Peyer's patch (tissue), 4 donors: Measurements from ENCODE around the gene PRSS21. TPM values are rescaled to one million over a fixed set of nuclear protein-coding genes. Genes with fewer than 3 reads are reported as not detected.
A peak's percentile ranks its signal among the peaks of the same experiment; 100 is the strongest.

Source experiments
- DNase-seq, 3 donors: peaks; one replicate each; pipeline ENCODE4 v3.0.0-alpha.2; 2017 to 2019
- H3K27ac ChIP-seq, 4 donors: fragments of 200-600 bp; sonication (generic); one replicate each; pipeline ENCODE4 v1.5.1; 2016 to 2019
- H3K27me3 ChIP-seq, 2 donors: fragments of 200-600 bp; sonication (generic); one replicate each; pipeline ENCODE4 v1.5.1; 2019
- H3K36me3 ChIP-seq, 3 donors: fragments of 200-600 bp; sonication (generic); one replicate each; pipeline ENCODE4 v1.5.1; 2016 to 2019
- H3K4me1 ChIP-seq, 4 donors: fragments of 200-600 bp; sonication (generic); one replicate each; pipeline ENCODE4 v1.5.1; 2016 to 2019
- H3K4me3 ChIP-seq, 4 donors: fragments of 200-600 bp; sonication (generic); 1 replicate in 3 of 4; 2 replicates in 1 of 4; pipeline ENCODE4 v1.5.1; 2016 to 2019; ENCODE audit warnings: mild to moderate bottlenecking in 1 of 4
- H3K9me3 ChIP-seq, 4 donors: fragments of 200-600 bp; sonication (generic); one replicate each; pipeline ENCODE4 v1.5.1; 2016 to 2019; ENCODE audit warnings: mild to moderate bottlenecking in 1 of 4
- POLR2A ChIP-seq, 2 donors: fragments of 450-650 bp; IDR thresholded peaks; one replicate each; pipeline ENCODE4 v1.5.1; 2017; ENCODE audit warnings: antibody characterized with exemption in 2 of 2, mild to moderate bottlenecking in 2 of 2, moderate library complexity in 2 of 2
- total RNA-seq, 4 donors: library from RNA; depleted of rRNA; stranded (reverse); fragments of >200 nt; gene quantifications; one replicate each; pipeline ENCODE4 v1.1.0, GENCODE V29; 2016
- TF ChIP-seq, protein P1 (sequence below), 6 experiments: fragments of 450-650 bp in 4 of 6; fragments of 200-600 bp in 2 of 6; sonication (generic) in 1 of 6; IDR thresholded peaks; one replicate each; pipeline ENCODE4 v1.5.1; 2017 to 2019; ENCODE audit warnings: antibody characterized with exemption in 6 of 6, mild to moderate bottlenecking in 3 of 6, moderate library complexity in 1 of 6

PRSS21 gene
- total RNA-seq, 4 donors from 2014 or later: 0.88 TPM; not detected in 3

GRCh38 chr16:2825049-2825742 is 8.2 kb downstream of the PRSS21 start:
- Histone ChIP-seq H3K4me1 (no peaks in the 10 kb centered on the region), H3K27ac (no peak overlapping the region), H3K9me3 (no peaks in the 10 kb centered on the region), H3K4me3 (no peak overlapping the region), H3K27me3 (no peaks in the 10 kb centered on the region), H3K36me3 (no peaks in the 10 kb centered on the region)
- no peak for TF ChIP-seq POLR2A (IDR thresholded peaks at IDR 0.05)
- TF ChIP-seq, protein P1, sequence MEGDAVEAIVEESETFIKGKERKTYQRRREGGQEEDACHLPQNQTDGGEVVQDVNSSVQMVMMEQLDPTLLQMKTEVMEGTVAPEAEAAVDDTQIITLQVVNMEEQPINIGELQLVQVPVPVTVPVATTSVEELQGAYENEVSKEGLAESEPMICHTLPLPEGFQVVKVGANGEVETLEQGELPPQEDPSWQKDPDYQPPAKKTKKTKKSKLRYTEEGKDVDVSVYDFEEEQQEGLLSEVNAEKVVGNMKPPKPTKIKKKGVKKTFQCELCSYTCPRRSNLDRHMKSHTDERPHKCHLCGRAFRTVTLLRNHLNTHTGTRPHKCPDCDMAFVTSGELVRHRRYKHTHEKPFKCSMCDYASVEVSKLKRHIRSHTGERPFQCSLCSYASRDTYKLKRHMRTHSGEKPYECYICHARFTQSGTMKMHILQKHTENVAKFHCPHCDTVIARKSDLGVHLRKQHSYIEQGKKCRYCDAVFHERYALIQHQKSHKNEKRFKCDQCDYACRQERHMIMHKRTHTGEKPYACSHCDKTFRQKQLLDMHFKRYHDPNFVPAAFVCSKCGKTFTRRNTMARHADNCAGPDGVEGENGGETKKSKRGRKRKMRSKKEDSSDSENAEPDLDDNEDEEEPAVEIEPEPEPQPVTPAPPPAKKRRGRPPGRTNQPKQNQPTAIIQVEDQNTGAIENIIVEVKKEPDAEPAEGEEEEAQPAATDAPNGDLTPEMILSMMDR (IDR thresholded peaks at IDR 0.05): no peak
- DNase-seq: peak in 1 of 3 donors; percentile 35

DNA sequence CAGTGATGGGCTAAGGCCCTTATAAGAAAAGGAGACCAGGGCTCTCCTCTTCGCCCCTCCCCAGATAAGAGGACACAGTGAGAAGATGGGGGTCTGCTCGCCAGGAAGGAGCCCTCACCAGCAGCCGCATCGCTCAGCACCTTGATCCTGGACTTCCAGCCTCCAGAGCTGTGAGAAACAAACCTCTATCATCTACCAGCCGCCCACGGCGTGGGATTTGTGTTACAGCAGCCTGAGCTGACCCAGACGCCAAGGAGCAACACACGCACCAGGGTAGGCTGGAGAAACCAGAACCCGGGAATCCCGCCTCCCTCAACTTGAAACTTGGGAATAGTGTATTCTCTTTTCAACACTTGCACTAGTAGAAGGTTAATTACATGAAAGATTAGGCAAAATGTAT is 8.9 kb downstream of the PRSS21 start:
- Histone ChIP-seq H3K27me3 (no peaks in the 10 kb centered on the region), H3K27ac (no peak overlapping the region), H3K4me3 (no peak overlapping the region), H3K9me3 (no peaks in the 10 kb centered on the region), H3K4me1 (no peaks in the 10 kb centered on the region), H3K36me3 (no peaks in the 10 kb centered on the region)
- TF ChIP-seq POLR2A (IDR thresholded peaks at IDR 0.05): no peak
- TF ChIP-seq, protein P1 (IDR thresholded peaks at IDR 0.05): no peak
- peak in 1 of 3 donors; percentile 35 for DNase-seq

GRCh38 chr16:2826591-2827373 is 9.7 kb downstream of the PRSS21 start:
- Histone ChIP-seq H3K36me3 (no peaks in the 10 kb centered on the region), H3K27ac (no peak overlapping the region), H3K4me3 (no peak overlapping the region), H3K4me1 (no peaks in the 10 kb centered on the region), H3K27me3 (no peaks in the 10 kb centered on the region), H3K9me3 (no peaks in the 10 kb centered on the region)
- TF ChIP-seq, protein P1 (IDR thresholded peaks at IDR 0.05): no peak
- no peak for TF ChIP-seq POLR2A (IDR thresholded peaks at IDR 0.05)
- peak in 1 of 3 donors; percentile 39 for DNase-seq

- Histone ChIP-seq H3K4me3 (no peak overlapping the region), H3K4me1 (no peaks in the 10 kb centered on the region), H3K27ac (no peak overlapping the region), H3K9me3 (no peaks in the 10 kb centered on the region), H3K27me3 (no peaks in the 10 kb centered on the region), H3K36me3 (no peaks in the 10 kb centered on the region)
- peak in 1 of 3 donors; percentile 45 for DNase-seq
- no peak for TF ChIP-seq POLR2A (IDR thresholded peaks at IDR 0.05)
- TF ChIP-seq, protein P1 (IDR thresholded peaks at IDR 0.05): no peak
Observed at GRCh38 chr16:2827374-2827791, 10.3 kb downstream of the PRSS21 start.

DNA sequence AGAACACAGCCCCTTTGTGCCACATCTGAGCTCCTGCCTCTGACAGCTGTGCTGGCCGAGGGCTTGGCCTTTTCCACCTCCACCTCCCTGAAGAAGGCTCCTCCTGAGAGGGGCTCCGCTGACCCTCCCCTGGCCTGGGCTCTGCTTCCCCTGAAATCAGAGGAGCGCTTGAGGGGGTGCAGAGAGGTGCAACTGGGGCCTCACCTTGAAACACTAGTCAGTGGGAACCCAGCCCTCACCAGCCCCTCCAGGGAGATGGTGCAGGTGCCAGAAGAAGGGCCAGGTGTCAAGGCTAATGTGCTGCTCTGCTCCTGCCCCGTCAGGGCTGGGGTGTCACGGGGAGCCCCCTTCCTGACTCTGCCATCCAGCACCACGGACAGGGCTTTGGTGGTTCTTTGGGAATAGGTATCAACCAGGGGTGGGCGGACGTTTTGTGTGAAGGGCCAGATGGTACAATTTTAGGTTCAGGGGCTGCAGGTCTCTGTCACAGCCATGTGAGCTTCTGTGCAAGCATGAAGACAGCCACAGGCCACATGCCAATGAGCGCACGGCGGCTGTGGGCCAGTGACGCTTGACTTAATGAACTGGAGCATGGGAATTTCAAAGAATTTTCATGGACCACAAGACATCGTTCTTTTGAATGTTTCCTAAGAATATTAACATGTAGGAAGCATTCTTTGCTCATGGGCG is 10.9 kb downstream of the PRSS21 start:
- no peak for TF ChIP-seq POLR2A (IDR thresholded peaks at IDR 0.05)
- DNase-seq: peak in 1 of 3 donors; percentile 40
- Histone ChIP-seq H3K9me3 (no peaks in the 10 kb centered on the region), H3K4me3 (no peak overlapping the region), H3K4me1 (no peaks in the 10 kb centered on the region), H3K27ac (no peak overlapping the region), H3K27me3 (no peaks in the 10 kb centered on the region), H3K36me3 (no peaks in the 10 kb centered on the region)

DNA sequence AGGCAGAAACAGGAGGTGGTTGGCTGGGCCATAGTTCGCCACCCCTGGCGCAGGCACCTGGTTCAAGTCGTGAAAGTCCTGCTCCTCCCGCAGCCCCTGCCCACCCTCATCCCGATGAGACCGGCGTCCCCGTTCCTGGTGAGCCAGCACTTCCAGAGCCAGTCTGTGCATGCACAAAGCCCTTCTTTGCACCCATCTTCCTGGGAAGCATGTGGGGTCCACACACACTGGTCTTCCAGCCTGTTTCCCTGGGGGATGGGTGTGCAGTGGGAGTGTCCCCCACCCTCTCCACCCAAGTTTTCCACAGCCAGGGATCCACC is 11.4 kb downstream of the PRSS21 start:
- no peak for TF ChIP-seq POLR2A (IDR thresholded peaks at IDR 0.05)
- TF ChIP-seq, protein P1 (IDR thresholded peaks at IDR 0.05): no peak
- Histone ChIP-seq H3K9me3 (no peaks in the 10 kb centered on the region), H3K36me3 (no peaks in the 10 kb centered on the region), H3K27me3 (no peaks in the 10 kb centered on the region), H3K27ac (no peak overlapping the region), H3K4me1 (no peaks in the 10 kb centered on the region), H3K4me3 (no peak overlapping the region)
- DNase-seq: peak in 1 of 3 donors; percentile 26
